ENCODE data around the gene CARM1. TPM values are rescaled to one million over a fixed set of nuclear protein-coding genes. Genes with fewer than 3 reads are reported as not detected.

The CARM1 gene
- total RNA-seq, 1 donor from 2014 or later = 34.4 TPM

GRCh38 chr19:10848230-10848856 is 23.0 kb upstream of the CARM1 start, which contains the start of gene C19orf38:
C19orf38 (plus strand) TSS chr19:10848415; CDS start chr19:10848509, 94 bp downstream.
- Mint-ChIP-seq H3K27ac (no peak within 1 kb of the TSS), H3K4me3 (no peak within 1 kb of the TSS)

GRCh38 chr19:10850631-10851030 is 20.7 kb upstream of the CARM1 start:
- H3K4me1 Mint-ChIP-seq = peaks cover 3% of the 10 kb centered on the region
- no peaks in the 10 kb centered on the region for H3K27me3 ChIP-seq
- H3K4me1 ChIP-seq = no peaks in the 10 kb centered on the region
- H3K4me2 ChIP-seq = no peak overlapping the region
- H4K20me1 ChIP-seq (ENCODE audit: low read depth) = no peaks in the 10 kb centered on the region
- no peak overlapping the region for H3K27ac ChIP-seq
- no peak overlapping the region for H3K9ac ChIP-seq
- H3K36me3 ChIP-seq = no peaks in the 10 kb centered on the region
- no peak overlapping the region for H3K4me3 Mint-ChIP-seq
- H3F3A ChIP-seq (ENCODE audit: low read depth) = no peaks in the 10 kb centered on the region
- H2AFZ ChIP-seq (replicated peaks) = no peak overlapping the region
- H3K36me3 Mint-ChIP-seq = no peaks in the 10 kb centered on the region
- H3K9me3 ChIP-seq (ENCODE audit: low read depth) = no peaks in the 10 kb centered on the region
- peaks cover 5% of the 10 kb centered on the region for H3K9me3 Mint-ChIP-seq
- no peaks in the 10 kb centered on the region for H3K79me2 ChIP-seq (ENCODE audit: low read depth)
- H3K4me3 ChIP-seq = no peak overlapping the region
- TF ChIP-seq EZH2phosphoT487 (IDR thresholded peaks at IDR 0.05) = no peak
- no peak for TF ChIP-seq EZH2 (IDR thresholded peaks at IDR 0.05)
- TF ChIP-seq CTCF (IDR thresholded peaks at IDR 0.05) = no peak
- peaks cover 7% of the 10 kb centered on the region for H3K27me3 Mint-ChIP-seq (ENCODE audit: insufficient read depth, low read depth)
- no peak overlapping the region for H3K27ac Mint-ChIP-seq
- no peak for DNase-seq (ENCODE audit: low spot score)

More at GRCh38 chr19:10848230-10848856, 23.0 kb upstream of the CARM1 start, which contains the start of gene C19orf38:
- Mint-ChIP-seq H3K27me3 (ENCODE audit: insufficient read depth, low read depth) (peaks cover 7% of the 10 kb centered on the region), H3K36me3 (no peaks in the 10 kb centered on the region), H3K9me3 (peaks cover 5% of the 10 kb centered on the region), H3K4me1 (peaks cover 3% of the 10 kb centered on the region)
- H3K36me3 ChIP-seq = no peaks in the 10 kb centered on the region
- no peak within 1 kb of the TSS for H3K9ac ChIP-seq
- H4K20me1 ChIP-seq (ENCODE audit: low read depth) = no peaks in the 10 kb centered on the region
- H3K9me3 ChIP-seq (ENCODE audit: low read depth) = no peaks in the 10 kb centered on the region
- no peaks in the 10 kb centered on the region for H3K79me2 ChIP-seq (ENCODE audit: low read depth)
- TF ChIP-seq EZH2phosphoT487 (IDR thresholded peaks at IDR 0.05) = no peak
- TF ChIP-seq CTCF (IDR thresholded peaks at IDR 0.05) = no peak
- TF ChIP-seq EZH2 (IDR thresholded peaks at IDR 0.05) = no peak
- no peak within 1 kb of the TSS for H3K4me3 ChIP-seq
- H3K4me2 ChIP-seq = no peak within 1 kb of the TSS
- H3F3A ChIP-seq (ENCODE audit: low read depth) = peaks cover 3% of the 10 kb centered on the region
- DNase-seq (ENCODE audit: low spot score) = no peak
- peak within 1 kb of the TSS; percentile 42 for H2AFZ ChIP-seq (replicated peaks)
- H3K4me1 ChIP-seq = no peaks in the 10 kb centered on the region
- H3K27me3 ChIP-seq = no peaks in the 10 kb centered on the region
- no peak within 1 kb of the TSS for H3K27ac ChIP-seq

GRCh38 chr19:10852098-10852800 is 19.1 kb upstream of the CARM1 start:
- Mint-ChIP-seq H3K4me3 (no peak overlapping the region), H3K27me3 (ENCODE audit: insufficient read depth, low read depth) (peaks cover 7% of the 10 kb centered on the region), H3K9me3 (no peaks in the 10 kb centered on the region), H3K36me3 (no peaks in the 10 kb centered on the region), H3K4me1 (peaks cover 3% of the 10 kb centered on the region), H3K27ac (peak overlapping the region; percentile 5)
- no peaks in the 10 kb centered on the region for H3K27me3 ChIP-seq
- H3K27ac ChIP-seq = no peak overlapping the region
- no peak for DNase-seq (ENCODE audit: low spot score)
- H3K9me3 ChIP-seq (ENCODE audit: low read depth) = no peaks in the 10 kb centered on the region
- H3F3A ChIP-seq (ENCODE audit: low read depth) = no peaks in the 10 kb centered on the region
- H3K9ac ChIP-seq = no peak overlapping the region
- H3K4me2 ChIP-seq = no peak overlapping the region
- H3K4me3 ChIP-seq = no peak overlapping the region
- H3K79me2 ChIP-seq (ENCODE audit: low read depth) = no peaks in the 10 kb centered on the region
- TF ChIP-seq EZH2 (IDR thresholded peaks at IDR 0.05) (no peak), EZH2phosphoT487 (IDR thresholded peaks at IDR 0.05) (no peak), CTCF (IDR thresholded peaks at IDR 0.05) (no peak)
- H2AFZ ChIP-seq (replicated peaks) = no peak overlapping the region
- H3K4me1 ChIP-seq = no peaks in the 10 kb centered on the region
- H3K36me3 ChIP-seq = no peaks in the 10 kb centered on the region
- H4K20me1 ChIP-seq (ENCODE audit: low read depth) = no peaks in the 10 kb centered on the region
